Testis (tissue), 2 donors: ENCODE data around the gene KCNE2.

Experiments
- POLR2A ChIP-seq: fragments of 450-650 bp; IDR thresholded peaks from one replicate; pipeline ENCODE4 v1.6.1; 2017; ENCODE audit warnings: antibody characterized with exemption, mild to moderate bottlenecking, moderate library complexity
- TF ChIP-seq, protein P1 (sequence below), 3 experiments: fragments of 450-650 bp in 2 of 3; fragments of 200-600 bp in 1 of 3; sonication (generic) in 1 of 3; IDR thresholded peaks; one replicate each; pipeline ENCODE4 v1.5.1; 2016 to 2019; ENCODE audit warnings: antibody characterized with exemption in 3 of 3, mild to moderate bottlenecking in 2 of 3, moderate library complexity in 1 of 3

- TF ChIP-seq, protein P1, sequence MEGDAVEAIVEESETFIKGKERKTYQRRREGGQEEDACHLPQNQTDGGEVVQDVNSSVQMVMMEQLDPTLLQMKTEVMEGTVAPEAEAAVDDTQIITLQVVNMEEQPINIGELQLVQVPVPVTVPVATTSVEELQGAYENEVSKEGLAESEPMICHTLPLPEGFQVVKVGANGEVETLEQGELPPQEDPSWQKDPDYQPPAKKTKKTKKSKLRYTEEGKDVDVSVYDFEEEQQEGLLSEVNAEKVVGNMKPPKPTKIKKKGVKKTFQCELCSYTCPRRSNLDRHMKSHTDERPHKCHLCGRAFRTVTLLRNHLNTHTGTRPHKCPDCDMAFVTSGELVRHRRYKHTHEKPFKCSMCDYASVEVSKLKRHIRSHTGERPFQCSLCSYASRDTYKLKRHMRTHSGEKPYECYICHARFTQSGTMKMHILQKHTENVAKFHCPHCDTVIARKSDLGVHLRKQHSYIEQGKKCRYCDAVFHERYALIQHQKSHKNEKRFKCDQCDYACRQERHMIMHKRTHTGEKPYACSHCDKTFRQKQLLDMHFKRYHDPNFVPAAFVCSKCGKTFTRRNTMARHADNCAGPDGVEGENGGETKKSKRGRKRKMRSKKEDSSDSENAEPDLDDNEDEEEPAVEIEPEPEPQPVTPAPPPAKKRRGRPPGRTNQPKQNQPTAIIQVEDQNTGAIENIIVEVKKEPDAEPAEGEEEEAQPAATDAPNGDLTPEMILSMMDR (IDR thresholded peaks at IDR 0.05), result no peak
- TF ChIP-seq POLR2A, result no peak
Measured at GRCh38 chr21:34332347-34332746, 31.5 kb upstream of the KCNE2 start.
